NCI-H2196 (cell line): Measurements from ENCODE around the gene HMGCS1.
"Not testable (repeated sequence)": the region's sequence is repeated elsewhere in the genome, so short reads cannot be mapped to it uniquely, and the experiment has no call there.

Experiments
- DNase-seq: peaks from one replicate; lab custom pipeline; 2025; ENCODE audit not compliant: unreplicated experiment; lab: John Stamatoyannopoulos, UW

Gene HMGCS1

DNA sequence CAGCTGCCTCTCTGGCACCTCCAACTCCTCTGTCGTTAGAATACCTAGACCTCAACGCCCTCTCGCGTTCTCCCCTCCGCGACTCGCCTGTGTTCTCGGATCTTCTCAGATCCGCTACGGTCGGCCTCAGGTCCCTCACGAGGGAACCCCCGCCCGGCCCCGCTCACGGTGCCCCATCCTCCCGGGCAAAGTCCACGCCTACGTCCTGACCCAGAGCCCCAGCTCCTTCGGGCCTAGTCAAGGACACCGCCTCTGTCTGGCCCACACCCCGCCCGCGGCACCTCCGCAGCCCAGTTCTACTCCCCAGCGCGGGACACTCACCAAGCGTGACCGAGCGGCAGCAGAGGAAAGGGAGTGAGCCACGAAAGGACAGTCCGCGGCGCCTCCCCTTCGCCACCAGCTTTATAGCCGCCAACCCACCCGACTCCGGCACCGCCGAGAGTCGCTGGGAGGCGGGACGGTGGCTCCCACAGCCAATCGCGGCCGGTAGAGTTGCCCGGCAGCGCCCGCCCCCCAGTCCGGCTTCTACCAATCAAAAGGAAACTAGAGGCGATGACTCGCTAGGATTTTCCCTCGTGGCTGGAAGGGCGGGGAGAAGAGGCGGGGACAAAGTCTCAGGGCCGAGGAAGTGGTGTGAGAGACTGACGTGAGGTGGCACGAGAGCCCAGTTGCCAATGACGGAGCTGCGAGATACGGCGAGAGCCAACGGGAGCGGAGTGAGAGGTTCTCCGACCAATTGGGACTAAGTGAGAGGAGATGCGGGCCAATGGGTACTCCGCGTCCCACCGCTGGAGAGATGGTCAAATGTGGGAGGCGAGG lies at the start of gene HMGCS1:
Gene HMGCS1 (minus strand): TSS at position 378 of the 819 bp plus-strand sequence. CDS start 14,447 bp downstream, outside the sequence.
- peak; percentile 100 for DNase-seq

DNA sequence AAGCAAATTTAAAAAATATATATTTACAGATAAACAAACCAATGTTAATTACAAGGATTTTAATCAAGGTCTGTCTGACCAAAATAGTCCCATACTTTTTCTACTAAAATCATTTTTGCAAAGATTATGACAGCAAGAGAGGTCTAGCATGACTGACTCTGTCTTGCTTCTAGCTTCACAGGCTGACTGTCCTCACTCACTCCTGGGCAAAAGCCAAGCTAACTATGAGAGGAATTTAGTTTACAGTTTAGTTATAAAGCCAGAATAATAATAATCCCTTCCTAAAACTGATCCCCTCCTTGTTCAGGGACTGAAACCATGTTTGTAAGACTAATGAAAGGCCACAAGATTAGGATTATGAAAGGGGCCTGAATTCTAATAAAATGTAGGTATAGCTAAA lies 45.5 kb upstream of the HMGCS1 start:
- no peak for DNase-seq

DNA sequence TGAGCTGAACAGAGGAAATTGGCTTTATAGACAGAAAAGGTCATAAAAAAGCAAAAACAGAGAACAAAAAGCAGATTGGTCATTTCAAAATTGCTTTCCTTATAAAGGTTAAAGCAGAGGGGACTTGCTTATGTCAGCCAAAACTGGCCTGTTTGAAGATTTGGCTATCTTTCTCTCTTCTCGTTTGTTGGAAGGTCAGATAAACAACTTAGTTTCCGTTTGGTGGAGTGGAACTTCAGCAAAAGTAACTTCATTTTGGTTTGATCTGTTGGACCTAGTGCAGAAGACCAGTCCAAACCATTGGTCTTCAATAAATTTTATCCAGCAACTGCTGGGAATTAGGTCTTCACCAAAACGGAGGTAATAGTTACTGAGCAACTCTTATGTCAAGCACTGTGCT lies 45.1 kb upstream of the HMGCS1 start:
- no peak for DNase-seq

DNA sequence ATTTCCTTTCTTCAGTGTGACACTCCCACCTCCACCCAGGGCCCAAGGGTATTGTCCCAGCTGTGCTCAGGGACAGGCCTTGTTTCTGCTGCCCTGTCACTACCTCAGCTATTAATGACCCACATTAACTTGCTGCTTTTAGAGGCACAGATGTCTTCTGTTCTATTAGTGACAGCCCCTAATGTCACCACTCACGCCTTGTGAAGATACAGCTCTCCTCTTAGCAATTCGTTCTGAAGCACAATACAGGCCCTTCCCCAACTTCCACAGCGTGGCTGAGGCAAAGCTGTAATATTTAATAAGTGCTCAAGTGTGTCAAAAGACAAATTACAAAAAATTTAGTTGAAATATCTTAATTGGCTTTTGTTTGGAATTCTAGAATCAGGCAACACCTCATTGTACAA lies 44.7 kb upstream of the HMGCS1 start:
- no peak for DNase-seq

DNA sequence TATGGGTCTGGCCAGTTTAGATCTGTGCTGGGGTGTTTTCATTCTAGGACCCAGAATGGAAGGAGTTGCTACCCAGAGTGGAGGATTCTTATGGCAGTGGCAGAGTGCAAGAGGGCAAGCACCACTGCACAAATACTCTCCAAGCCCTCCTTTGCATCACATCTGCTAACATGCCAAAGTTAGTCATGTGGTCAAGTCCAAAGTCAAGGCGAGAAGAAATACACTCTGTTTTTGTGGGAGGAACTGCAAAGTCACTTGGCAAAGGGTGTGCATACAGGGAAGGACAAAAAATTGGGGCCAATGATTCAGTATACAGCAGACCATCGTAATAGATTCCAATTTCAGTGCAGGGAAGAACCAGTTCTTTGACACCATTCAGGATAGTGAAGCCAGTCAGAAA lies 43.9 kb upstream of the HMGCS1 start:
- DNase-seq: no peak

DNA sequence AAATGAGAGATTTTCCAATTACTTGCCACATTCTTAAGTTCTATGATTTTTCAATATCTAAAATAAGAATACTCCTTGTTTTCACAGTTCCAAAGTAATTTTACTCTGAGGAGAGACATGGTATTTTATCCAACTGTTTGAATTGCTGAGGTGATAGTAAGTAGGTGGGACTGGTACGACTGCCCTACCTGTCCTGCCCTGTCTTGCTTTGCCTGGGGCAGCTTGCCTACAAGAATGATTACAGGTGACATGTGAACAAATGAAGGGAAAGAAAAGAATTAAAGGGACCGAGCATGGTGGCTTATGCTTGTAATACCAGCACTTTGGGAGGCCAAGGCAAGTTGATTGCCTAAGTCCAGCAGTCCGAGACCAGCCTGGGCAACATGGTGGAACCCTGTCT lies 41.6 kb upstream of the HMGCS1 start:
- DNase-seq: no peak

DNA sequence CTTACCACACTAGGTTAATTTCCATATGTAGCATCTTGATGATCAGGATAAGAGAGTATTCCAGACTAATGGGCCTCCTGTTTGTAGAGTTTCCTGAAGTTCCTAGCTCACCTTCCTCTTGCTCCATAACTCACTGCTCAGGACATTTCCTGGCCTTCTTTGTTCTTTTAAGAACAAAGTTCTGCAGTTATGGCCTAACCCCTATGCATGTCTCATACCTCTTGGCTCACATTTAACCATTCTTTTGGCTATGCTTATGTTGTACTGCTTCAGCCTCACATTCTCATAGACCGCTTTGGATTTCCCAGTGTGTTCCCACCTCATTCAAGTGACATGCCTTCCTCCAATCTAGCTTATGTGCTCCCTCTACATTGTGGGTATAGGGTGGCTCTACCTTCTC lies 40.5 kb upstream of the HMGCS1 start:
- DNase-seq: no peak

DNA sequence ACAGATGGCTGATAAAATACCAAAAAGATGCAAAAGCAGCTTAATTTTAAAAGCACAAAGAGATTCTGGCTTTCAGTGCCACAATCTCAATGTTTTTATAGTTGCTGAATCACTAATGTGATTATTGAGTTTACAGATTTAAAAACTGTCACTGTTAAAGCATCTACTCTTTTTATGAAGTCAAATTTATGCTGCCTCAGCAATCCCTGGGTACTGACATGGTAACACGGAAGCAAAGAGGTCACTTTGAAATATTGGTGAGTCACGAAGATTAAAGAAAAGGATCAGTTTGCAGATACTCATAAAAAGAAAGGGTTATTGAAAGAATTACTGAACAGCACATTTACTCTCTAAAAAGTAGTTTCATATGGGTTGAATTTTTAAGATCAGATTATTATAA lies 39.7 kb upstream of the HMGCS1 start:
- DNase-seq: no peak

DNA sequence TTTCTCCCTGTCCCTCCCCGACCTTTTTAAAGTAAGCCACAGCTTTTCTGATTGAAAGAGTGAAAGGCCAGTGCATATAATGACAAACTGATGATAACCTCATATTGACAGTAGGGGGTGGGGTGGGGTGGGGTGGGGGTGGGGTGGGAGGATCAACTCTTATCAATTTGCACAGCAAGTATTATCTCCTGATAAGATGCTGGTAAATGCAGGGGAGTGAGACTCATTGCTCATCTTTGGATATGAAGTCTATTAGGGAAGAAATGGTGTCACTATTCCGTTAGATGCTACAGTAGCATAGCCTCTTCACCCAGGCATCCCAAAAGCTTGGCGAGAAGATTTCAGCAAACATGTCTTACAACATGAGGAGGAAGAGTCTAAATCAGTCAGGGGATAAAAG lies 38.9 kb upstream of the HMGCS1 start:
- no peak for DNase-seq

DNA sequence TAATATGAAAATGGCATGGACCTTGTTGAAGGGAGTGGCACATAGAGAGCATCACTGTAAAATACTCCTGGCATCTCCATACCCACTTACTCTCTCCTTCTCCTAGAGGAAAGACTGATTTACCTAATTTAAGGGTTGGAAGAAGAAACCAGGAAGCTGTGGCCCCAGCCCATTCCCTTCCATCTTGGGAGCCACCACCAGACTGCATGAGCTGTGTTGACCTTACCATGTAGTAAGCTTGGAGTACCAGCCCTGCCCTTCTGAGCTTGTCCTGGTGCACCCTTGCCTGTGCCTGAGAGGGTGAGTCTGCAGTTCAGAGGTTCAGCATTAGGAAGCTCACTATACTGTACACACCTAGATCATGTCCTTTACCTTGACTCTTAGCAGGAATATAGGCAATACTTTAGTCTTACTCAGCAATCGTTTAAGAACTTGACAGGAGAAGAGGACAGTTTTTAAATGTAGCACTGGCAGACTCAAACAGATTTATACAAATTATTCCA lies 35.7 kb upstream of the HMGCS1 start:
- no peak for DNase-seq

DNA sequence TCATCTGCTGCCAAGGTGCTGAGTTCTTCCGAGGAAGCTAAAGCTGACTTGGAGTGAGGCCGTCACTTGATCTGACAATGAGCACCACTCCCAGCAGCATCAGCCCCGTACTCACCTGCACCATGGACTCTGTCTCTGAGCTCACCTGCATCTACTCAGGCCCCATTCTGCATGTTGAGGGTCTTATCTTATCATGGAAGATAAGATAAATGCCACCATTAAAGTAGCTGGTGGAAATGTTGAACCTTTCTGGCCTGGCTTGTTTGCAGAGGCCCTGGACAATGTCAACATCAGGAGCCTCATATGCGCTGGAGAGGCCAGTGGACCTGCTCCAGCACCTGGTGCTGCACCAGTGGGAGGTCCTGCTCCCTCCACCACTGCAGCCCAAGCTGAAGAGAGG lies 35.0 kb upstream of the HMGCS1 start:
- DNase-seq: no peak

DNA sequence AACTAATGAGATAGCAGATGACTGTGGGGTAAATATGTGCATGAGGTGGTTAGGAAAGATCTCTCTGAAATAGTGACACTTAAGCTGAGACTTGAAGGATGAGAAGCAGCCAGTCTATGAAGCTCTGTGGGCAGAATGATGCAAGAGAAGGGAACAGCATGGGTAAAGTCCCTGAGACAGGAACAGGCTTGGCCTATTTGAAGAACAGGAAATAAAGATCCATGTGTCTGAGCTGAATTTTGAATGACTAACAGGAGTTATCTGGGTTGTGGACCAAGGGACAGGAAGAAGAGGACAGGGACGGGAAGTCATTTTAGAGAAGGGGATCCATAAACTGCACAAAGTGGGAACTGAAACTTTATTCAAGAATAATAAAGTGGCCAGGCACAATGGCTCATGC lies 25.6 kb upstream of the HMGCS1 start:
- no peak for DNase-seq

DNA sequence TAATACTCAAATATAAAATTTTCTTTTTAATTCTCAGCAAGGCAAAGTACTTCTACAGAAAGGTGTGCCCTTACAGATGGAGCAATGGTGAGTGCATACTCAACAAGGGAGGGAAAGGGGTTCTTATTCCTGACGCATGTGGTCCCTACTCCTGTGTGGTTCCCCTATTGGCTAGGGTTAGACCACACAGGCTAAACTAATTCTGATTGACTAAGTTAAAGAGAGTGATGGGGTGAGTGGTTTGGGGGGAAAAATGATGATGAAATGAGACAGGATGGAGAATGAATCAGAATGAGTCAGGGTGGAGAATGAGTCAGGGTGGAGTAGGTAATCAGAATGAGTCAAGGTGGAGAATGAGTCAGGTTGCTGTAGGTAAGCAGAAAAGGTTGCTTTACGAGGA lies 22.9 kb upstream of the HMGCS1 start:
- DNase-seq: no peak

DNA sequence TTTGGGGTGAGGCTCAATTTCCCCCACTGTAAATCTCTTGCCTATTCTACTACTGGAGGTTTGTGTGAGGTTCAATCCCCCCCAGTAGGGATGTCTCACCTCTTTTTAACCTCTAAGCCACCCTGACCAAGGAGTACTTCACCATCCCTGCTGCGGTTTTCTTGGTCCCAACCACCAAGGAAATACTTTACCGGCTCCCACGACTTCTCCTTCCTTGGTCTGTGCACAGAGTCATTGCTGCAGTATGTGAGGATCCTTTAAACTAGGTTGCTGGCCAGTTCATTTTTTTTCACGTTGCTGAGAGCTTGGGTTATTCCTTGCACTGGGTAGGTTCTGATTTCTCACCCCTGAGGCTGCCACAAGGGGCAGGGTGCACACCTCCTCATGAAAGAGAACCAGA lies 22.5 kb upstream of the HMGCS1 start:
- DNase-seq: no peak

DNA sequence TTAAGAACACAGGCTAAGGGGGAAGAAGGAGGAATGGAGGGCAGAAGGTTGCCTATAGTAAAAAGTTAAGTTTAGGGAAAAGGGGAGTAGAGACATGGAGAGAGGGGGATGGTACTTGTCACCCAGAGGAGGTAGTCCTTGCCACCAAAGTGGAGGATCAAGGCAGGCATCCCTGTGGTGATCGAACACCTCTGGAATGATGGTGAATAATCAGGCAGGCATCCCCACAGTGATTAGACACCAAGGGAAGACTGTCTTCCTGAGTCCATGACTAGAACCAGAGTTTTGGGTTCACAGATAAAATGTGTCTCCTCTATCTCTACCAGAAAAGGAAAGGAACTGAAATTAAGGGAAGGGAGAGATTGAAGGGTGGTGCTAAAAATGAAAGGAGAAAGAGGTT lies 19.2 kb upstream of the HMGCS1 start:
- DNase-seq: no peak

DNA sequence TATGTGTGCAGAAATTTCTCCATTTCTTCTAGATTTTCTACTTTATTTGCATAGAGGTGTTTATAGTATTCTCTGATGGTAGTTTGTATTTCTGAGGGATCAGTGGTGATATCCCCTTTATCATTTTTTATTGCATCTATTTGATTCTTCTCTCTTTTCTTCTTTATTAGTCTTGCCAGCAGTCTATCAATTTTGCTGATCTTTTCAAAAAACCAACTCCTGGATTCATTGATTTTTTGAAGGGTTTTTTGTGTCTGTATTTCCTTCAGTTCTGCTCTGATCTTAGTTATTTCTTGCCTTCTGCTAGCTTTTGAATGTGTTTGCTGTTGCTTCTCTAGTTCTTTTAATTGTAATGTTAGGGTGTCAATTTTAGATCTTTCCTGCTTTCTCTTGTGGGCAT lies 12.4 kb upstream of the HMGCS1 start:
- DNase-seq: not testable (repeated sequence)

DNA sequence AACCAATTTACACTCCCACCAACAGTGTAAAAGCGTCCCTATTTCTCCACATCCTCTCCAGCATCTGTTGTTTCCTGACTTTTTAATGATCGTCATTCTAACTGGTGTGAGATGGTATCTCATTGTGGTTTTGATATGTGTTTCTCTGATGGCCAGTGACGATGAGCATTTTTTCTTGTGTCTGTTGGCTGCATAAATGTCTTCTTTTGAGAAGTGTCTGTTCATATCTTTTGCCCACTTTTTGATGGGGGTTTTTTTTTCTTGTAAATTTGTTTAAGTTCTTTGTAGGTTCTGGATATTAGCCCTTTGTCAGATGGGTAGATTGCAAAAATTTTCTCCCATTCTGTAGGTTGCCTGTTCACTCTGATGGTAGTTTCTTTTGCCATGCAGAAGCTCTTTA lies 10.3 kb upstream of the HMGCS1 start:
- DNase-seq: not testable (repeated sequence)

DNA sequence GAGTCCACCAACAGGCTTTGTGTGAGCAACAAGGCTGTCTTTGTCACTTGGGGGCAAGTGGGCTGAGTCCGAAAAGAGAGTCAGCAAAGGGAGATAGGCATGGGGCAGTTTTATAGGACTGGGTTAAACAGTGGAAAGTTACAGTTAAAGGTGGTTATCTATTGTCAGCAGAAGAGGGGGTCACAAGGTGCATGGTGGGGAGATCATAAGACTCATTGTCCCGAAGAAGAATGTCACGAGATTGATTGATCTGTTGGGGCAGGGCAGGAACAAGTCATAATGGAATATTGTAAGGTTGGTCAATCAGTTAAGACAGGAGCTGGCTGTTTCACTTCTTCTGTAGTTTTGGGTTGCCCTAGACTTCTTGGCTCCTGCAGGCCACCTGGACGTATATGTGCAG lies 7.6 kb upstream of the HMGCS1 start:
- DNase-seq: no peak

DNA sequence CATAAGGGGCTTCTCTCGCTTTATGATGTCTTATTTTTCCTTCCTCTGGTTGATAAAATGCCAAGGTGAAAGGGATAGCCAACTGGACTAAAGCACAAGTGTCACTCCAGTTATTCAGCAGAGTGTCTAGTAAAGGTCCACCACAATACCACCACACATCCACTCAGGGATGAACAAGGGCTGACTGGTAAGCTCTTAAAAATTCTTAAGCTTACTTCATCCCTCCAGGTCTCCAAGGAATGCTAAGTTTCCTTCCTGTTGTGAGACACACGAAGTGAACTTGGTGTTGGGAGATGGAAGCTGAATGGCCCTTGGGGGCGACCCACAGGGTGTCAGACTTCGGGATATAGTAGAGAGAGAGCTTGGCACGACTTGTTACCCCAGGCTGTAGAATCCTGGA lies 3.2 kb upstream of the HMGCS1 start:
- DNase-seq: no peak

DNA sequence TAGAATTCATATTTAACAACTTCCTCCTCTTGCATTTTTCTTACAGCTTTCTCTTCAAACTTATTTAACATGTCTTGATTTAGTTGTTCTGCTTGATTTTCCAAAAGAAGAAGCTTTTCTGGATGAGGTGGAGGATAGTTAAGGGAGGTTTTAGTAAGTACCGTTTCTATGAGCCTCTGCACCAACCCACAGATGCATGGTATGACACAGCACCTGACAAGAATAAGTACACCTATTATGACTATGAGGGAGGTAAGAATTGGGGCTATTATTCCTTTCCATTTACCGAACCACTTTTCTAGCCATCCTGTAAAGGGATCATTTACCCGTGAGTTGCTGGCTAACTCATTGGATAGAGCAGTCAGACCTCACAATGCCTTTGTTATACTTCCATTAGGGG lies 2.5 kb upstream of the HMGCS1 start:
- DNase-seq: no peak

DNA sequence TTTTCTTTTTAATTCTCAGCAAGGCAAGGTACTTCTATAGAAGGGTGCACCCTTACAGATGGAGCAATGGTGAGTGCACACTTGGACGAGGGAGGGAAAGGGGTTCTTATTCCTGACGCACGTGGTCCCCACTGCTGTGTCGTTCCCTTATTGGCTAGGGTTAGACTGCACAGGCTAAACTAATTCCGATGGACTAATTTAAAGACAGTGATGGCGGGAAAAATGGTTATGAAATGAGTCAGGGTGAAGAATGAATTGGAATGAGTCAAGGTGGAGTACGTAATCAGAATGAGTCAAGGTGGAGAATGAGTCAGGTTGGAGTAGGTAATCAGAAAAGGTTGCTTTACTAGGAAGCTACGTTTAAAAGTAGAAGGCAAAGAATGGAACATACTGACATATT lies 2.1 kb upstream of the HMGCS1 start:
- no peak for DNase-seq

DNA sequence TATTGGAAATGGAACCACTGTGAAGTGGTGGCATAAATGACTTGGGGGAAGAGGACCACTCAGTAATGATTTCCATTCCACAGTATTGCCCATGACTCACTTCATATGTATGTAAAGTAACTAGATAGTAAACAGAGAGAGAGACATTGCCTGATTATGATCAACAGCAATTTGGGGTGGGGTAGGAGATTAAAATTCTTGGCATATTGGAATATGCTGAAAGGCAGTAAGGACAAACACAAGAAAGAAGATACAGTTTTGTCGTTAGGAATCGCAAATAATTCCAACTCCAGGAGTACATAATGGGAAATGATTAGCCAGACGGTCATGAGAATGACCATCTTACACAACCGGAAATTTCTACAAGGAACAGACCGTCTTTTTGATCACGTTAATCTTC lies 1.5 kb upstream of the HMGCS1 start:
- no peak for DNase-seq

DNA sequence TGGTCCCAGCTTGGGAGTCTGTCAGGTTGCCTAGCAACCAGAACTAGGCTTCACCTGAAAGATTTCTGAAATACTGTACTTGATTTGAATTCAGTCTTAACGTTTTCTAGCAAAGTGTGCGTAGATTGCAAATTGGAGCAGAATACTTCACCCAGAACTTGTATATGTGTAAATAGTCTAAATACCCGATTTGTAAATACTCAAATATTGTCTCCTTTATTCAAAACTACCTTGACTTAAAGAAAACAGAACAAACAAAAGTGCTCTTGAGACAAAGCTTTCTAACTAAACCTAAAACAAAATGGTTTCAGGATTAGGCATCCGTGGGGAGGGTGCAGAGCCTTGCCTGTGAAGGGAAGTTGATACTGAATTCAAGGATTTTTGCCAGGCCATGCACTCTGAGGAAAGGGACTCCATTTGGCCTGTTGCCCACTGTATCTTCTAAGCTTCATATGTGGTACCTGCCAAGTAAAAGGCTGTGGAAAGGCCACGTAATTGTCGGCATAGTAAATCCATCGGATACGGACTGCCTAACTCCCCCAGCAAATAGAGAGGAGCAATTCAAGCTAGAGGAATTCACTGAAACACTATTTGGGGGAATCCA lies 744 bp upstream of the HMGCS1 start:
- DNase-seq: peak; percentile 86
